Medulla oblongata (tissue), 1 donor: ENCODE results near the gene WNT3.

Experiments
- DNase-seq: peaks from one replicate; pipeline ENCODE4 v3.0.0-alpha.2; 2015; ENCODE audit errors: extremely low spot score

WNT3 gene

GRCh38 chr17:46732160-46732559 lies 86.3 kb downstream of the WNT3 start:
- DNase-seq, result no peak

GRCh38 chr17:46730679-46731078 lies 87.8 kb downstream of the WNT3 start:
- no peak for DNase-seq

GRCh38 chr17:46730026-46730425 lies 88.5 kb downstream of the WNT3 start:
- DNase-seq, result no peak

- no peak for DNase-seq
Observed at GRCh38 chr17:46727572-46728348, 90.7 kb downstream of the WNT3 start.

- DNase-seq, result no peak
Observed at GRCh38 chr17:46726206-46726605, 92.3 kb downstream of the WNT3 start.

- DNase-seq, result no peak
Observed at GRCh38 chr17:46722662-46723285, 95.7 kb downstream of the WNT3 start.

GRCh38 chr17:46720408-46720807 lies 98.1 kb downstream of the WNT3 start:
- DNase-seq, result no peak

- DNase-seq, result no peak
Observed at GRCh38 chr17:46719891-46720290, 98.6 kb downstream of the WNT3 start.

- no peak for DNase-seq
Observed at GRCh38 chr17:46717999-46718398, 100.5 kb downstream of the WNT3 start.
